ENCODE results near the gene PTPRG. TPM values are rescaled to one million over a fixed set of nuclear protein-coding genes. Genes with fewer than 3 reads are reported as not detected.

PTPRG gene
- total and polyA plus RNA-seq, 2 donors (not counting 3 experiments of a cell fraction or from before 2014, with no cell fraction given), result 8.9 to 39.1 TPM

DNA sequence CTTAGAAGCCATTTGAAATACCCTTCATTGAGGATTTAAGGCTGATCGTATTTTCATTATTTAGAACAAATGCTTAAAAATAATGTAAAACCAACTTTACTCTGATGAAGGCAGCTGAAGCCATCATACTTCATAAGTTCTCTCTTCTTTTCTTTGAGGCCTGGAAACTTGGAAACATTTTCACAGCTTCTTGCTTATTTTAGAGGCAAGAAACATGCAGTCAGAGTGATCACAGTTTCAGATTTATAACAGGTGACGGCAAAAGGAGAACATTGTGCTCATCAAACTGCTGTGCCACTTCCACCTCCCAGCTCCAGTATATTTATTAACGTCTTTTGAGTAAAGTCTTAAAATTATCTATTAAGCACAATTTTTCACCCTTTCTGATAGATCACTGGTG is 376.1 kb downstream of the PTPRG start:
- Histone ChIP-seq H4K20me1 (replicated peaks; ENCODE audit: control insufficient read depth, extremely low read depth, insufficient read depth, low read length) (no peaks in the 10 kb centered on the region), H3K4me2 (ENCODE audit: insufficient read depth, low read length) (no peak overlapping the region), H3K4me3 (replicated peaks in 1 of 3; ENCODE audit: insufficient read depth in 1 of 3, low read depth in 1 of 3, low read length in 3 of 3) (no peak overlapping the region), H3K27me3 (ENCODE audit: control insufficient read depth in 2 of 2, insufficient read depth in 2 of 2, low read length in 2 of 2) (no peaks in the 10 kb centered on the region), H2AFZ (ENCODE audit: low read depth, low read length) (no peak overlapping the region), H3K36me3 (ENCODE audit: control insufficient read depth in 2 of 2, extremely low read depth in 1 of 2, insufficient read depth in 2 of 2, low read length in 2 of 2) (no peaks in the 10 kb centered on the region), H3K27ac (ENCODE audit: insufficient read depth, low read depth, low read length) (no peak overlapping the region), H3K4me1 (ENCODE audit: control insufficient read depth, extremely low read depth, insufficient read depth, low read length) (no peaks in the 10 kb centered on the region), H3K9ac (replicated peaks; ENCODE audit: extremely low read depth, insufficient read depth, low read length) (no peak overlapping the region), H3K9me3 (replicated peaks; ENCODE audit: control insufficient read depth, insufficient read depth, low read length) (no peaks in the 10 kb centered on the region), H3K79me2 (ENCODE audit: control insufficient read depth, insufficient read depth, low read length) (no peaks in the 10 kb centered on the region), H3K9me1 (replicated peaks; ENCODE audit: control insufficient read depth, extremely low read depth, insufficient read depth, low read length) (no peaks in the 10 kb centered on the region)
- TF ChIP-seq POLR2AphosphoS5 (IDR thresholded peaks at IDR 0.05; ENCODE audit: insufficient read depth, low read depth, low read length), result no peak
- no peak for TF ChIP-seq GATA2 (IDR thresholded peaks at IDR 0.05; ENCODE audit: insufficient read depth, insufficient read length, low read depth, low read length)
- TF ChIP-seq EZH2 (IDR thresholded peaks at IDR 0.05; ENCODE audit: borderline replicate concordance, low read depth, low read length, severe bottlenecking), result no peak
- DNase-seq (ENCODE audit: low read depth, low spot score), result no peak
- ChIA-PET CTCF (interaction anchor here (0.8 to 3.5 kb wide), 11 partner anchors 9 to 373 kb away, joined by 3 to 62 read pairs (median 8); no protein-coding TSS in a partner anchor), POLR2A (no interaction called here)
- dilution Hi-C loops (cut with MboI; ENCODE audit: extremely low pct_ligation_motif_present, low sequenced_read_pairs), result no loop called here
- BruUV-seq (replicated peaks), result no TSS peak
- intact Hi-C loops (cut with micrococcal nuclease), result loop anchor here (1.0 to 5.0 kb wide), 3 partner anchors 79 to 195 kb away; no protein-coding TSS in a partner anchor
- FAIRE-seq, result no peak

GRCh38 chr3:61938878-61939549 is 377.6 kb downstream of the PTPRG start:
- POLR2A ChIA-PET, result no interaction called here
- CTCF ChIA-PET, result interaction anchor here (0.9 to 2.9 kb wide), 4 partner anchors 41 to 375 kb away, joined by 3 to 8 read pairs (median 4); no protein-coding TSS in a partner anchor
- Histone ChIP-seq H3K36me3 (ENCODE audit: control insufficient read depth in 2 of 2, extremely low read depth in 1 of 2, insufficient read depth in 2 of 2, low read length in 2 of 2) (no peaks in the 10 kb centered on the region), H3K9ac (replicated peaks; ENCODE audit: extremely low read depth, insufficient read depth, low read length) (no peak overlapping the region), H3K4me1 (ENCODE audit: control insufficient read depth, extremely low read depth, insufficient read depth, low read length) (no peaks in the 10 kb centered on the region), H3K4me3 (replicated peaks in 1 of 3; ENCODE audit: insufficient read depth in 1 of 3, low read depth in 1 of 3, low read length in 3 of 3) (no peak overlapping the region), H3K27me3 (ENCODE audit: control insufficient read depth in 2 of 2, insufficient read depth in 2 of 2, low read length in 2 of 2) (no peaks in the 10 kb centered on the region), H3K79me2 (ENCODE audit: control insufficient read depth, insufficient read depth, low read length) (no peaks in the 10 kb centered on the region), H3K27ac (ENCODE audit: insufficient read depth, low read depth, low read length) (no peak overlapping the region), H3K9me3 (replicated peaks; ENCODE audit: control insufficient read depth, insufficient read depth, low read length) (no peaks in the 10 kb centered on the region), H2AFZ (ENCODE audit: low read depth, low read length) (no peak overlapping the region), H4K20me1 (replicated peaks; ENCODE audit: control insufficient read depth, extremely low read depth, insufficient read depth, low read length) (no peaks in the 10 kb centered on the region), H3K4me2 (ENCODE audit: insufficient read depth, low read length) (no peak overlapping the region), H3K9me1 (replicated peaks; ENCODE audit: control insufficient read depth, extremely low read depth, insufficient read depth, low read length) (no peaks in the 10 kb centered on the region)
- BruUV-seq (replicated peaks), result no TSS peak
- dilution Hi-C loops (cut with MboI; ENCODE audit: extremely low pct_ligation_motif_present, low sequenced_read_pairs) (no loop called here), intact Hi-C loops (cut with micrococcal nuclease) (loop anchor here (5.0 kb wide), 1 partner anchor 193 kb away; no protein-coding TSS in a partner anchor)
- no peak for DNase-seq (ENCODE audit: low read depth, low spot score)
- TF ChIP-seq MYC (IDR thresholded peaks at IDR 0.05; ENCODE audit: low read depth, low read length), result no peak
- no peak for FAIRE-seq
